ENCODE results near the gene AKNAD1.

Gene AKNAD1

GRCh38 chr1:108814343-108815125, 42.4 kb downstream of the AKNAD1 start:
- no peak overlapping the region for H3K9ac ChIP-seq
- no peak for TF ChIP-seq CTCF (IDR thresholded peaks at IDR 0.05)
- H3K27ac ChIP-seq = no peak overlapping the region
- H3K79me2 ChIP-seq = no peaks in the 10 kb centered on the region
- no peaks in the 10 kb centered on the region for H3K27me3 ChIP-seq (ENCODE audit: control insufficient read depth, insufficient read depth, low read length)
- no peak overlapping the region for H3K4me2 ChIP-seq (ENCODE audit: low read length)
- H3K36me3 ChIP-seq (ENCODE audit: control insufficient read depth, insufficient read depth, low read length) = no peaks in the 10 kb centered on the region
- H2AFZ ChIP-seq = no peak overlapping the region
- no peaks in the 10 kb centered on the region for H3K4me1 ChIP-seq
- H3K9me3 ChIP-seq (ENCODE audit: control insufficient read depth, low read length) = no peaks in the 10 kb centered on the region
- H3K4me3 ChIP-seq (ENCODE audit: low read depth, low read length) = no peak overlapping the region

- H3K36me3 ChIP-seq (ENCODE audit: control insufficient read depth, insufficient read depth, low read length) = no peaks in the 10 kb centered on the region
- no peaks in the 10 kb centered on the region for H3K79me2 ChIP-seq
- H3K27ac ChIP-seq = no peak overlapping the region
- no peak overlapping the region for H3K9ac ChIP-seq
- H3K9me3 ChIP-seq (ENCODE audit: control insufficient read depth, low read length) = no peaks in the 10 kb centered on the region
- TF ChIP-seq CTCF (IDR thresholded peaks at IDR 0.05) = no peak
- H3K4me1 ChIP-seq = no peaks in the 10 kb centered on the region
- H3K27me3 ChIP-seq (ENCODE audit: control insufficient read depth, insufficient read depth, low read length) = no peaks in the 10 kb centered on the region
- H3K4me2 ChIP-seq (ENCODE audit: low read length) = no peak overlapping the region
- no peak overlapping the region for H2AFZ ChIP-seq
- no peak overlapping the region for H3K4me3 ChIP-seq (ENCODE audit: low read depth, low read length)
These were observed 43.6 kb downstream of the AKNAD1 start for GRCh38 chr1:108813326-108813725.

GRCh38 chr1:108811611-108812010, 45.3 kb downstream of the AKNAD1 start:
- H3K4me1 ChIP-seq = no peaks in the 10 kb centered on the region
- no peaks in the 10 kb centered on the region for H3K79me2 ChIP-seq
- no peak overlapping the region for H3K4me2 ChIP-seq (ENCODE audit: low read length)
- H3K27me3 ChIP-seq (ENCODE audit: control insufficient read depth, insufficient read depth, low read length) = no peaks in the 10 kb centered on the region
- H3K9ac ChIP-seq = no peak overlapping the region
- no peak overlapping the region for H3K4me3 ChIP-seq (ENCODE audit: low read depth, low read length)
- H3K9me3 ChIP-seq (ENCODE audit: control insufficient read depth, low read length) = no peaks in the 10 kb centered on the region
- TF ChIP-seq CTCF (IDR thresholded peaks at IDR 0.05) = no peak
- H3K36me3 ChIP-seq (ENCODE audit: control insufficient read depth, insufficient read depth, low read length) = no peaks in the 10 kb centered on the region
- H3K27ac ChIP-seq = no peak overlapping the region
- no peak overlapping the region for H2AFZ ChIP-seq

GRCh38 chr1:108808438-108808837, 48.5 kb downstream of the AKNAD1 start:
- no peaks in the 10 kb centered on the region for H3K27me3 ChIP-seq (ENCODE audit: control insufficient read depth, insufficient read depth, low read length)
- no peak overlapping the region for H3K27ac ChIP-seq
- no peaks in the 10 kb centered on the region for H3K9me3 ChIP-seq (ENCODE audit: control insufficient read depth, low read length)
- H3K4me1 ChIP-seq = no peaks in the 10 kb centered on the region
- H3K4me2 ChIP-seq (ENCODE audit: low read length) = no peak overlapping the region
- H2AFZ ChIP-seq = no peak overlapping the region
- H3K4me3 ChIP-seq (ENCODE audit: low read depth, low read length) = no peak overlapping the region
- no peak for TF ChIP-seq CTCF (IDR thresholded peaks at IDR 0.05)
- no peak overlapping the region for H3K9ac ChIP-seq
- no peaks in the 10 kb centered on the region for H3K36me3 ChIP-seq (ENCODE audit: control insufficient read depth, insufficient read depth, low read length)
- H3K79me2 ChIP-seq = no peaks in the 10 kb centered on the region

- H2AFZ ChIP-seq = no peak overlapping the region
- H3K79me2 ChIP-seq = no peaks in the 10 kb centered on the region
- TF ChIP-seq CTCF (IDR thresholded peaks at IDR 0.05) = no peak
- H3K27me3 ChIP-seq (ENCODE audit: control insufficient read depth, insufficient read depth, low read length) = no peaks in the 10 kb centered on the region
- H3K4me3 ChIP-seq (ENCODE audit: low read depth, low read length) = no peak overlapping the region
- no peaks in the 10 kb centered on the region for H3K36me3 ChIP-seq (ENCODE audit: control insufficient read depth, insufficient read depth, low read length)
- no peak overlapping the region for H3K27ac ChIP-seq
- no peaks in the 10 kb centered on the region for H3K4me1 ChIP-seq
- H3K9ac ChIP-seq = no peak overlapping the region
- no peaks in the 10 kb centered on the region for H3K9me3 ChIP-seq (ENCODE audit: control insufficient read depth, low read length)
- no peak overlapping the region for H3K4me2 ChIP-seq (ENCODE audit: low read length)
These were observed 53.3 kb downstream of the AKNAD1 start for GRCh38 chr1:108803548-108803947.
